GM12865 (cell line): Measurements from ENCODE around the gene PWWP2B.

Experiments used
- DNase-seq: peaks from one replicate; pipeline ENCODE4 v3.0.0; 2010; ENCODE audit warnings: low read depth
- H3K4me3 ChIP-seq: 2 replicates; pipeline ENCODE4 v1.5.1; 2011; ENCODE audit warnings: mild to moderate bottlenecking, low read depth, low read length, control low read depth
- CTCF ChIP-seq: IDR thresholded peaks from 2 replicates; pipeline ENCODE4 v1.5.1; 2011; ENCODE audit warnings: low read length, control low read depth, low read depth, inconsistent platforms; ENCODE audit not compliant: insufficient read depth; ENCODE audit errors: missing control alignments

PWWP2B gene

GRCh38 chr10:132397036-132397541 lies at the start of gene PWWP2B:
TSS of gene PWWP2B (plus strand) at chr10:132397200. CDS start at chr10:132397227, 27 bp downstream.
- peak; percentile 26 for DNase-seq
- no peak for TF ChIP-seq CTCF
- peak within 1 kb of the TSS; percentile 58 for H3K4me3 ChIP-seq

- DNase-seq = no peak
- no peak for TF ChIP-seq CTCF
- H3K4me3 ChIP-seq = no peak overlapping the region
Observed at GRCh38 chr10:132347211-132347930, 49.6 kb upstream of the PWWP2B start.

GRCh38 chr10:132347931-132348267 lies 49.1 kb upstream of the PWWP2B start:
- no peak overlapping the region for H3K4me3 ChIP-seq
- DNase-seq = no peak
- no peak for TF ChIP-seq CTCF

- no peak overlapping the region for H3K4me3 ChIP-seq
- TF ChIP-seq CTCF = no peak
- no peak for DNase-seq
Observed at GRCh38 chr10:132349766-132350165, 47.2 kb upstream of the PWWP2B start.

GRCh38 chr10:132350391-132350790 lies 46.6 kb upstream of the PWWP2B start:
- H3K4me3 ChIP-seq = no peak overlapping the region
- no peak for DNase-seq
- TF ChIP-seq CTCF = no peak

- H3K4me3 ChIP-seq = no peak overlapping the region
- no peak for DNase-seq
- TF ChIP-seq CTCF = no peak
Observed at GRCh38 chr10:132350946-132351345, 46.1 kb upstream of the PWWP2B start.

GRCh38 chr10:132351611-132352010 lies 45.4 kb upstream of the PWWP2B start:
- DNase-seq = no peak
- TF ChIP-seq CTCF = no peak
- H3K4me3 ChIP-seq = no peak overlapping the region
